Heart left ventricle (tissue), 13 donors: ENCODE data around the gene RGL1.

Experiments
- CTCF ChIP-seq, 12 donors: fragments of 200-600 bp; sonication (generic) in 4 of 12; IDR thresholded peaks; one replicate each; pipeline versions ENCODE4 v1.5.0 to v1.8.0; 2018 to 2022; ENCODE audit warnings: antibody characterized with exemption in 12 of 12, mild to moderate bottlenecking in 5 of 12
- POLR2A ChIP-seq, 2 donors: fragments of 450-650 bp; IDR thresholded peaks; one replicate each; pipeline ENCODE4 v1.6.1; 2017; ENCODE audit warnings: antibody characterized with exemption in 2 of 2, mild to moderate bottlenecking in 2 of 2, moderate library complexity in 2 of 2
- donor health status: ischemic (EF 13 %, LVEDD 7.1; RV severe dilation, severe dysfunction).
- donor health status: DM: no; HTN: yes; CAD: no.
- donor health status: DM: no; HTN: no; CAD: no.
- donor health status: ischemic (EF 25% LVEDD 6.9; RV normal size, moderate dysfunction).
- donor health status: ischemic (EF 25% LVEDD 5.7; RV mildly dilated, moderate dysfunction).
- donor health status: ischemic (EF 35%, LVEDD 5.7; RV mildly dilated, moderate dysfunction).
- donor health status: nonischemic (EF 11% LVEDD 7.7; RV severe dilation, severe dysfunction).
- donor health status: DM: yes; HTN: yes; CAD: no.
- donor health status: PGD.
- donor health status: ischemic (EF 29% LVEDD 5.4; RV normal size, mild dysfunction).
- donor health status: nonischemic (EF 23%, LVEDD 6.1; RV moderate dilation, normal function).

DNA sequence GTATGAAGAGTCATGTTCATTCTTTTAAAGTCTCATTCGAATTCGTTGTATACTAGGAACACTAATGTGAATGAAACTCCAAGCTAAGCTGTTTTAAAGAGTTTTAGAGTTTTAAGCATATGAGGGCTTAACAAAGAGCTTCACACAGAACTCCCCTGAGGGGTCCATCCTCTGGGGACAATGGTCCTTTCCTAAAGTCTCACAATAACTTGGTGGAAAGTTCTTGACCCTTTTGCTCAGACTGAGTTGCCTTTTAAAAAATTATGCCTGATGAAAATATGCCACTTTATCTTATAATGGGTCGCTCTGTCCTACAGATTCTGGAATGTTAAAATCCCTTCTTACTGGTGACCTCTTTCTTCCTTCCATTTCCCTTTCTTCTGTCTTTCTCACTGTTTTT, 64.3 kb downstream of the RGL1 start:
- TF ChIP-seq POLR2A (IDR thresholded peaks at IDR 0.05), result no peak
- TF ChIP-seq CTCF (IDR thresholded peaks at IDR 0.05), result no peak
